Right renal cortex interstitium (tissue), 3 donors: ENCODE data around the gene RP9. TPM values are rescaled to one million over a fixed set of nuclear protein-coding genes. Genes with fewer than 3 reads are reported as not detected.

Source experiments
- DNase-seq, 3 donors: peaks; one replicate each; pipeline ENCODE4 v3.0.0-alpha.2; 2013; ENCODE audit warnings: low read depth in 3 of 3, low spot score in 2 of 3
- polyA plus RNA-seq, 3 donors: library from polyadenylated mRNA; unstranded; fragments of 120-200 nt; gene quantifications; one replicate each; pipeline ENCODE4 v1.2.1, GENCODE V29; 2013; ENCODE audit not compliant: insufficient read length in 3 of 3

RP9 gene
- polyA plus RNA-seq, 3 donors, result 36.1 to 39.5 (median 38.7) TPM

GRCh38 chr7:33067921-33068320 lies 41.3 kb downstream of the RP9 start:
- no peak for DNase-seq

- DNase-seq, result no peak
Measured at GRCh38 chr7:33066771-33067170, 42.4 kb downstream of the RP9 start.

GRCh38 chr7:33065981-33066380 lies 43.2 kb downstream of the RP9 start:
- DNase-seq, result no peak

- DNase-seq, result peak; percentile 88 to 96 (median 91)
Measured at GRCh38 chr7:33062782-33063443, 46.3 kb downstream of the RP9 start.

GRCh38 chr7:33062023-33062781 lies 47.0 kb downstream of the RP9 start, which contains the start of gene NT5C3A:
Gene NT5C3A, minus strand, starts transcription at chr7:33062776. Its CDS starts 71 bp downstream, at chr7:33062705.
- DNase-seq, result no peak

- DNase-seq, result no peak
Measured at GRCh38 chr7:33061282-33061937, 47.8 kb downstream of the RP9 start.

- no peak for DNase-seq
Measured at GRCh38 chr7:33059635-33060034, 49.6 kb downstream of the RP9 start.

GRCh38 chr7:33055158-33055557 lies 54.0 kb downstream of the RP9 start:
- DNase-seq, result no peak

- no peak for DNase-seq
Measured at GRCh38 chr7:33054261-33054964, 54.8 kb downstream of the RP9 start.

- DNase-seq, result no peak
Measured at GRCh38 chr7:33053721-33054120, 55.5 kb downstream of the RP9 start.

GRCh38 chr7:33050535-33051318 lies 58.5 kb downstream of the RP9 start:
- peak in 1 of 3 donors; percentile 36 for DNase-seq

- DNase-seq, result no peak
Measured at GRCh38 chr7:33048704-33049103, 60.5 kb downstream of the RP9 start.

- DNase-seq, result no peak
Measured at GRCh38 chr7:33048257-33048656, 60.9 kb downstream of the RP9 start.

GRCh38 chr7:33044986-33045385 lies 64.2 kb downstream of the RP9 start:
- no peak for DNase-seq

Other genes starting within 250 kb of the RP9 start
- 10 to 100 TPM; 58.7 to 68.5 (median 60.5) TPM for gene KBTBD2, start 217.6 kb downstream of the RP9 start, polyA plus RNA-seq
- gene FKBP9, start 152.0 kb downstream of the RP9 start, polyA plus RNA-seq, result 100 to 1,000 TPM; 189 to 211 (median 195) TPM
- gene NT5C3A, start 46.6 kb downstream of the RP9 start, polyA plus RNA-seq, result 10 to 100 TPM; 32.3 to 38.4 (median 32.8) TPM
- gene BBS9, start 20.2 kb upstream of the RP9 start, polyA plus RNA-seq, result 10 to 100 TPM; 15.6 to 19.3 (median 16.3) TPM